NCI-H2081 (cell line): ENCODE results near the gene PDE6B.
A peak's percentile ranks its signal among the peaks of the same experiment; 100 is the strongest.

ENCODE experiments used
- DNase-seq, 2 experiments: peaks; one replicate each; lab custom pipeline; 2025; lab: John Stamatoyannopoulos, UW

The PDE6B gene

GRCh38 chr4:600850-601515 is 24.4 kb upstream of the PDE6B start:
- no peak for DNase-seq

DNA sequence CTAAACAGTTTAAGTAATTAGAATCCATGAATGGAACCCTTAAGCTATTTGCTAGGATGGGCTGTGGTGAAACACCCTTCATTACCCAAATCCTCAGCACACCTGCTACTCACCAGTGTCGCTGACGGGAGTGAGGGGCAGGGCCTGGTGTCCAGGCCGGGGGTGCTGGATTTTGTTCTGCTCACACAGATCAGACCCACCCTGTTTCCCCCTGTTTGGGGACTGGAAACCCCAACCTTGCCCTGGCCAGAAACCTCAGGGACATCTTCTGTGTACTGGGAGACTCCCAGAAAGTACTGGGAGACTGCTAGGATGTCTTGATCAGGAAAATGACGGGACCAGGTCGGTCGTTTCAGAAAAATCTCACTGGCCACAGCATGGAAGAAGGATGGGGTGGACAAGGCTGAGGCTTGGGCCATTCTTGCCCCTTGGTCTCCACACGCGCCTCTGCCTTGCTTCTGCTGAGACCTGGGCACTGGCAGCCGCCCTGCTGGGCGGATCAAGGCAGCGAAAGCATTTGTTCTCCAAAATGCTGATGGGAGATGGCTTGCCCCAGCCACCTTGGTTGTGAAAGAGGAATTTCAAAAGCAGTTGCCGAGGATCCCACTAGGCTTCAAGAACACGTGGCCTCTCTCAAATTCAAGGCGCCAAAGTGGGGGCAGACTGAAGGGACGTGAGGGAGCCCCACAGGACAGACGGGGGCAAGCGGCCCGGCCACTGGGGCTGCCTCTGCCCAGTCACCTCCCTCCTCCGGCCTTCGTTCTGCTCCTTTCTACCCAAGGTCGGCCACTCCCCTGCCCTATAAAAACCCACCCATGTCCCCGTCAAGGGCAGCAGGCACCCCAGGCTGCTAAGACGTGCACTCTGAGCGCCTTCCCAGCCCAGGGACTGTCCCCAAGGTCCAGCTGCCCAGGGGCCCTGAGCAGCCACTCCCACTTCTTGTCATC is 23.5 kb upstream of the PDE6B start:
- no peak for DNase-seq

DNA sequence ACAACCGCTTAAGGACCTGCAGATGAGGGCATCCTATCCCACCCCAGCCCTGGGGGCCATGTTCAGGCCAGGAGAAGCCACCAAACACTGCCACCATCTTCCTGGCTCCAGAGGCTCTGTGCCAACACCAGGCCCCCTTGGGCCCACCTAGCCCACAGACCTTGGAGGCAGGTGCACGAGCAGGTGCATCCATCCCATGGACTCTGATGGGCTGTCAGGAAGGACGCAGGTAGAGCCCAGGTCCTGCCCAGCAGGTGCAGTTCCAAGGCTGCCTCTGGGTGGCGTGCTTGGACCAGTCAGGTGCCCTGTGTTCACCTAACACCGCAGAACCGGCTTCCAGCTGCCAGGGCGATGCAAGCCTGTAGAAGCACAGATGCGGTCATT is 22.8 kb upstream of the PDE6B start:
- peak in 1 of 2 experiments; percentile 30 for DNase-seq

DNA sequence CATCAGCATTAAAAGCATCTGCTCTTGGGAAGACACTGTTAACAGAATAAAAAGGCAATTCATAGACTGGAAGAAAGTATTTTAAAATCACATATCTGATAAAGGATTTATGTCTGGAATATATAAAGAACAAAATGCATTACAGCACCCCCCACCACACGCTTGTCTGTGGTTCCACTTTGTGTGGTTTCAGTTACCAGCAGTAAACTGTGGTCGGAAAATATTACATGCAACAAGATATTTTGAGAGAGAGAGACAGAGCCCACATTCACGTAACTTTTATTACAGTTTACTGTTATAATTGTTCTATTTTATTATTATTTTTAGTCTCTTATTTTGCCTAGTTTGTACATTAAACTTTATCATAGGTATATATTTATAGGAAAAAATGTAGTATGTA is 21.2 kb upstream of the PDE6B start:
- no peak for DNase-seq

- no peak for DNase-seq
Observed at GRCh38 chr4:605702-606425, 19.5 kb upstream of the PDE6B start.

GRCh38 chr4:608236-608635 is 17.1 kb upstream of the PDE6B start:
- DNase-seq: no peak

GRCh38 chr4:609400-610050 is 15.8 kb upstream of the PDE6B start:
- DNase-seq: no peak

- DNase-seq: peak; percentile 4 to 54
Observed at GRCh38 chr4:610411-611261, 14.7 kb upstream of the PDE6B start.

- no peak for DNase-seq
Observed at GRCh38 chr4:612052-612748, 13.2 kb upstream of the PDE6B start.

DNA sequence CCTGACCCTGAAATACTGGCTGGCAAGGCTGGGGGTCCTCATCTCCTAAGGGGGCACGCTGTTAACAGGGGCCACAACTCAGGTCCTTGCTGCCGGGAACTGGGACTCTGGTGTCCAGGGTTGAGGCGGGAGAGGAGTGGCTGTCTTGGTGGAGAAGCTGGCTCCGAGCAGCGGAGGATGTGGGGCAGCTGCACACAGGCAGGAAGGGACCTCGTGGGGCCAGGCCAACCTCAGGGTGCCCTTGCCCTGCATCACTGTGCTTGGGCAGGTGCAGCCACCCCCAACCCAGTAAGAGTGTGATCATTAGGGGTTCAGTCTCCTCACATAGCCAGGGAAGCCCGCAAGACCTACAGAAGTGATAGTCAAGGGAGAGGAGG is 12.6 kb upstream of the PDE6B start:
- no peak for DNase-seq

- no peak for DNase-seq
Observed at GRCh38 chr4:613126-613525, 12.2 kb upstream of the PDE6B start.

DNA sequence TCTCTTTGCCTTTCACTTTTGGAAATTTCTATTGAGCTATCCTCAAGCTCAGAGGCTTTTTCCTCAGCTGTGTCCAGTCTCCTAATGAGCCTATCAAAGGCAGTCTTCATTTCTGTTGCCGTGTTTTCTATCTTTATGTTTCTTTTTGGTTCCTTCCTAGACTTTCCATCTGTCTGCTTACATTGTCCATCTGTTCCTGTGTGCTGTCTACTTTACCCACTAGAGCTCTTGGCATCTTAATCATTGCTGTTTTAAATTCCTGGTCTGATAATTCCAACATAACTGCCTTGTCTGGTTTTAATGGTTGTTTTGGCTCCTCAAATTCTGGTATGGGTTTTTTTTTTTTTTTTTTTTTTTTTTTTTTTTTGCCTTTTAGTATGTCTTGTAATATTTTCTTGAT is 9.3 kb upstream of the PDE6B start:
- no peak for DNase-seq

DNA sequence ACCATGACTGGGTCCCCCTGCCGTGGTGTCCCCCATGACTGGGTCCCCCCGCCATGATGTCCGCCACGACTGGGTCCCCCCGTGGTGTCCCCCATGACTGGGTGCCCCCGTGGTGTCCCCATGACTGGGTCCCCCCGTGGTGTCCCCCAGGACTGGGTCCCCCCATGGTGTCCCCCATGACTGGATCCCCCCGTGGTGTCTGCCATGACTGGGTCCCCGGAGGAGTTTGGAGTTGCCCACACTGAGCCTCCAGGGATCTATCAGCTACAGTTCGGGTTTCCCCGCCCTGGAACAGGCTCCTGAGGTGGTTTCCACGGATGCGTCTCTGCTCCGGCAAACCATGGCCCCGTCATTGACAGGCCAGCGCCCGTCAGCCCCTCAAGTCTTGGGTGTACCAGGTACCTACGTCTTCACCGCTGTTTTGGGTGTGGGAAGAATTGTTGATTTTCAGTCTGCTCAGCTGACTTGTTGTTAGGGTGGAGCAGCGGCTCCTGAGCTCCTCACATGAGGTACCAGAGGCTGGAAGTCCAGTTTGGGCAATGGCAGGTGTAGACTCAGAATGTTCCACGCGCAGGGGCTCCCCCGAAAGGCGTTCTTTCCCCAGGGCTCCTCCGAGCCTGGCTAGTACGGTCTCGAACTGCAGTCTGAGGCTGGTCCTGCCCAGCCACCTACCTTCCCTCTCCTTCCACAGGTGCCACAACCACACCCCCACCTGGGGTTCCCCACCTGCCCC is 8.3 kb upstream of the PDE6B start:
- no peak for DNase-seq

DNA sequence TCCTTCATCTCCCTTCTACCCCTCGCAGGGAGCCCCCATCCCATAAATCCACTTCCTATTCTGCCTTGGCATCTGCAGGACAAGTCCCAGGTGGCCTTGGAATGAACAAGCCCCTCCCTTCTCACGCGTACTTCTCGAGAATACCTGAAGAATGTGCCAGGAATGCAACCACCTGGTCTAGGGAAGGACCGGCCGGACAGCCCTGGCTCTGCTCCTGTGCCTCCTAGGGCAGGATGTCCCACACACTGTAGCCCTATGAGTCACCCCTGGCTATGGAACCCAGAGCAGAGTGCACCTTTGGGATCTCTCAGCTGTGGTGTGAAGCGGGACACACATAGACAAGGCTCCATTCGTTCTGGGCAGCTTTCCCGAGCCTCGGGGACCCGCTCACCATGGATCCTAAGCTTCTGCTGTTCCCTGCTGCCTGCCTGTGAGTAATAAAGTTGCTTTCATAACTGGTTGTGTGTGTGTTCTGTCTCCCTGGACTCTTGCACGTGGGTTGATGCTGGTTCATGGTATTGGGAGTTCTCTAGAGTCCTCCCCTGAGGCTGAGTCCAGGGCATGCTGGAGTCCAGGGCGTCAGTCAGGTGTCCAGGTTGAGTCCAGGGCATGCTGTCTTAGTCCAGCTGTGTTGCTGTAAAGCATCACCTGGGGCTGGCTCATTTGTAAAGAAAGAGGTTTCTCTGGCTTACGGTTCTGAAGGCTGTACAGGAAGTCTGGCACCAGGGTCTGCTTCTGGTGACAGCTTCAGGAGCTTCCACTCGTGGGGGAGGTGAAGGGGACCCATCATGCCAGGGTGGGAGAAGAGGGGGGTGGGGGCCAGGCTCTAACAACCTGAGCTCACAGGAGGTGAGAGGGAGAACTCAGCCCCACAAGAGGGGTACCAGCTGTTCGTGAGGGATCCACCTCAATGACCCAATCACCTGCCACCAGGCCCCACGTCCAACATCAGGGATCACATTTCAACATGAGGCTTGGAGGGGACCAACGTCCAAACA is 7.4 kb upstream of the PDE6B start:
- no peak for DNase-seq

GRCh38 chr4:620201-620600 is 5.2 kb upstream of the PDE6B start:
- no peak for DNase-seq

- no peak for DNase-seq
Observed at GRCh38 chr4:620851-621261, 4.5 kb upstream of the PDE6B start.

DNA sequence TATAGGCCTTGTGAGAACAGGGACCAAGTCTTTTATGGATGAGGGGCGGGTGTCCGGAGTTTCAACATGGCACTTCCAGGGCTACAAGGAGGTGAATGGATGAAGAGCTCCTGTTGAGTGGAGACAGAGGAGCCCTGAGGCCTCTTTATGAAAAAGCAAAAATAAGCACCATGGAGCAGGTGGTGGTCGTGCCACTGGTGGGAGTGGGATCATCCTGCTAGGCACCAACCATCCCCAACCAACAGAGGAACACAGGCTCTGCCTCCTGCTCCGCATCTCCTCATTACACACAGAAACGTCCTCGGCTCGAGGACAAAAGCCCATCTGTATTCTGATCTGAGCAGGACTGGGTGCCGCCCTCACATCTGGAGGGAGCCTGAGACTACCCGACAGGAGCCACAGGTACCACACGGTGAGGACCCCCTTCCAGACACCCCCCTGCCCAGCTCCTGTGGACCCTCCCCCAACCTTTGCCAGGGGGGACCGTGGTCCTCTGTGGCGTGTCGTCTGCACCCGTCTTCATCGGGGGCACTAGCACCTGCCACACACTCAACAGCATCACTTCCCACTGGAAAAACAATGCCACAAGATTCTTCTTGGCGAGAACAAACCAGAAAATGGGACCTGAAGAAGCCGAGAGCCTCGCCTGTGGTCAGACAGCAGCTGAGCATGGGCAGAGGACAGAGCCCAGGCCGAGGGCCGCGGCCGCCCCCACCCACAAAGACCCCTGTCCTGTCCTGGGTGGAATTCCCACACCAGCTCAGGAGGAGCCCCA is 3.9 kb upstream of the PDE6B start:
- DNase-seq: no peak
